ENCODE measurements around the gene FBXL7. TPM values are rescaled to one million over a fixed set of nuclear protein-coding genes. Genes with fewer than 3 reads are reported as not detected.
A peak's percentile ranks its signal among the peaks of the same experiment; 100 is the strongest.

Gene FBXL7
- total RNA-seq, 1 experiment from 2014 or later: not detected

- ChIA-PET POLR2A (interaction anchor here (0.6 kb wide), 1 partner anchor 160 kb away, joined by 3 read pairs; no protein-coding TSS in a partner anchor), CTCF (interaction anchor here (1.6 kb wide), 1 partner anchor 19 kb away, joined by 3 read pairs; no protein-coding TSS in a partner anchor)
- Mint-ChIP-seq H3K4me3 (ENCODE audit: unreplicated experiment) (no peak overlapping the region), H3K4me1 (ENCODE audit: insufficient read depth, unreplicated experiment) (no peaks in the 10 kb centered on the region), H3K9me3 (ENCODE audit: unreplicated experiment) (no peaks in the 10 kb centered on the region), H3K27ac (ENCODE audit: low read depth, unreplicated experiment) (no peak overlapping the region), H3K27me3 (ENCODE audit: insufficient read depth, unreplicated experiment) (peaks cover 11% of the 10 kb centered on the region), H3K36me3 (ENCODE audit: insufficient read depth, unreplicated experiment) (peaks cover 6% of the 10 kb centered on the region)
- BruUV-seq (replicated peaks): no TSS peak
- TF ChIP-seq, protein P1, sequence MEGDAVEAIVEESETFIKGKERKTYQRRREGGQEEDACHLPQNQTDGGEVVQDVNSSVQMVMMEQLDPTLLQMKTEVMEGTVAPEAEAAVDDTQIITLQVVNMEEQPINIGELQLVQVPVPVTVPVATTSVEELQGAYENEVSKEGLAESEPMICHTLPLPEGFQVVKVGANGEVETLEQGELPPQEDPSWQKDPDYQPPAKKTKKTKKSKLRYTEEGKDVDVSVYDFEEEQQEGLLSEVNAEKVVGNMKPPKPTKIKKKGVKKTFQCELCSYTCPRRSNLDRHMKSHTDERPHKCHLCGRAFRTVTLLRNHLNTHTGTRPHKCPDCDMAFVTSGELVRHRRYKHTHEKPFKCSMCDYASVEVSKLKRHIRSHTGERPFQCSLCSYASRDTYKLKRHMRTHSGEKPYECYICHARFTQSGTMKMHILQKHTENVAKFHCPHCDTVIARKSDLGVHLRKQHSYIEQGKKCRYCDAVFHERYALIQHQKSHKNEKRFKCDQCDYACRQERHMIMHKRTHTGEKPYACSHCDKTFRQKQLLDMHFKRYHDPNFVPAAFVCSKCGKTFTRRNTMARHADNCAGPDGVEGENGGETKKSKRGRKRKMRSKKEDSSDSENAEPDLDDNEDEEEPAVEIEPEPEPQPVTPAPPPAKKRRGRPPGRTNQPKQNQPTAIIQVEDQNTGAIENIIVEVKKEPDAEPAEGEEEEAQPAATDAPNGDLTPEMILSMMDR (IDR thresholded peaks at IDR 0.05; ENCODE audit: unreplicated experiment): no peak
- intact Hi-C loops (cut with micrococcal nuclease): no loop called here
- no peak for DNase-seq (ENCODE audit: unreplicated experiment)
Observed at GRCh38 chr5:15757619-15758018, 257.6 kb downstream of the FBXL7 start.

DNA sequence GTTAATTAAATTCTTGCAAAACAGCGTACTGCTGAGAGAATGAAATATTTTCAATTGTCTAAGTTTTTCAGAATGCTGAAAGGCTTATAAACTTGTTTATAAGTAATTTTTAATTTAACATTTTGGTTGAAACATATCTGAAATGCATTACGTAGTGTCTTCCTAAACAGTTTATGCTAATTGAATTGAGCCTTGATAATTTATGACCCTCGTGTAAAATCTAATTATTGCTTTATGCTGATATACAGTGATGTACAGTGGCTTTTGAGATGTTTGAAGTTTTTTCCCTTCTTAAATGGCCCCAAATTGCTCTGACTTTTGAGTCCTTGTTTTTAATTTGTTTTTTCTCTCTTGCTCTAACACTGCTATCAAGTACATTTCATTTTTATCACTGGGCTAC is 262.7 kb downstream of the FBXL7 start:
- Mint-ChIP-seq H3K4me1 (ENCODE audit: insufficient read depth, unreplicated experiment) (no peaks in the 10 kb centered on the region), H3K27me3 (ENCODE audit: insufficient read depth, unreplicated experiment) (no peaks in the 10 kb centered on the region), H3K9me3 (ENCODE audit: unreplicated experiment) (no peaks in the 10 kb centered on the region), H3K4me3 (ENCODE audit: unreplicated experiment) (no peak overlapping the region), H3K27ac (ENCODE audit: low read depth, unreplicated experiment) (no peak overlapping the region), H3K36me3 (ENCODE audit: insufficient read depth, unreplicated experiment) (no peaks in the 10 kb centered on the region)
- ChIA-PET CTCF (no interaction called here), POLR2A (no interaction called here)
- TF ChIP-seq, protein P1 (IDR thresholded peaks at IDR 0.05; ENCODE audit: unreplicated experiment): no peak
- intact Hi-C loops (cut with micrococcal nuclease): no loop called here
- no peak for DNase-seq (ENCODE audit: unreplicated experiment)
- BruUV-seq (replicated peaks): no TSS peak

- BruUV-seq (replicated peaks): no TSS peak
- Mint-ChIP-seq H3K27me3 (ENCODE audit: insufficient read depth, unreplicated experiment) (no peaks in the 10 kb centered on the region), H3K36me3 (ENCODE audit: insufficient read depth, unreplicated experiment) (no peaks in the 10 kb centered on the region), H3K9me3 (ENCODE audit: unreplicated experiment) (no peaks in the 10 kb centered on the region), H3K4me3 (ENCODE audit: unreplicated experiment) (no peak overlapping the region), H3K4me1 (ENCODE audit: insufficient read depth, unreplicated experiment) (no peaks in the 10 kb centered on the region), H3K27ac (ENCODE audit: low read depth, unreplicated experiment) (no peak overlapping the region)
- CTCF ChIA-PET: no interaction called here
- POLR2A ChIA-PET: no interaction called here
- peak; percentile 1 for DNase-seq (ENCODE audit: unreplicated experiment)
- intact Hi-C loops (cut with micrococcal nuclease): no loop called here
- TF ChIP-seq, protein P1 (IDR thresholded peaks at IDR 0.05; ENCODE audit: unreplicated experiment): no peak
Observed at GRCh38 chr5:15763754-15764153, 263.8 kb downstream of the FBXL7 start.

DNA sequence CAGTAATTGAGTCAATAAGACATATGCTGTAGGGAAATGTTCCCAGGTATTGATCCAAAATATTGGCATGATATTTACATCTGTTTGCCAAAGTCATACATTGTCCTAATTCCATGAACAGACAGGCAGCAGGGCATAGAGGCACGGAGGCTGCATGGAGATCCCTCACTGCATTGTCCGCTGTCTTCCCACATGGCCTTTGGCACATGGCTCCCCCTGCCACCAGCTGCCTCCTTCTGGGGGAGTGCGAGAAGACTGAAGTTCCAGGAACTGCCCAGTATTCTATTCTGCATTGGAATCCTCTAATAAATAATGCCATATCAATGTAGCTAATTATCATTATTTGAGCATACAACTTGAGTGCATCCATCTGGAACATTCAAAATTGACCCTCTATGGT is 269.0 kb downstream of the FBXL7 start:
- H3K4me3 Mint-ChIP-seq (ENCODE audit: unreplicated experiment): no peak overlapping the region
- CTCF ChIA-PET: interaction anchor here (0.5 kb wide), 1 partner anchor 87 kb away, joined by 3 read pairs; no protein-coding TSS in a partner anchor
- no peaks in the 10 kb centered on the region for H3K4me1 Mint-ChIP-seq (ENCODE audit: insufficient read depth, unreplicated experiment)
- no peaks in the 10 kb centered on the region for H3K36me3 Mint-ChIP-seq (ENCODE audit: insufficient read depth, unreplicated experiment)
- no peaks in the 10 kb centered on the region for H3K27me3 Mint-ChIP-seq (ENCODE audit: insufficient read depth, unreplicated experiment)
- no peak overlapping the region for H3K27ac Mint-ChIP-seq (ENCODE audit: low read depth, unreplicated experiment)
- TF ChIP-seq, protein P1 (IDR thresholded peaks at IDR 0.05; ENCODE audit: unreplicated experiment): no peak
- intact Hi-C loops (cut with micrococcal nuclease): no loop called here
- no peaks in the 10 kb centered on the region for H3K9me3 Mint-ChIP-seq (ENCODE audit: unreplicated experiment)
- no TSS peak for BruUV-seq (replicated peaks)
- no peak for DNase-seq (ENCODE audit: unreplicated experiment)
- POLR2A ChIA-PET: no interaction called here
